ENCODE data around the gene ZNF417.

Gene ZNF417

DNA sequence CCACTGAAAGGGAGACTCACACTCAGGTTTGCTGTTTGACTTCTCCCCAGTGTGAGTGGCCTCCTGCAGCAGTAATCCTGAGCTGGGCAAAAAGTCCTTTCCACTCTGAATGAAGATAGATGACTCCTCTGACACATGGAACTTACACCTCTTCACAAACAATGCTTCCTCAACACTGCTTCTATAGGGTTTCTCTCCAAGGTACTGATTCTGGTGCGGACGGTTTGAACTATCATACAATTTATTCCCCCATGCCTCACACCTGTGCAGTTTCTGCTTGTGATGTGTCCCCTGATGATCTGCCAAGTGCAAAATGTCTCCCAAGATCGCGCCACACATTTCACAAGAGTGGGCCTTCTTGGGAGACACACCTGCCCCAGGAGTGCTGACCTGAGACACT, 11.2 kb upstream of the ZNF417 start:
- no peak overlapping the region for H2AFZ ChIP-seq (ENCODE audit: insufficient read depth, low read length, poor library complexity)
- peaks cover 29 to 61% of the 10 kb centered on the region in 2 experiments for H3K36me3 ChIP-seq (ENCODE audit: control insufficient read depth in 1 of 2, insufficient read depth in 2 of 2, low read length in 2 of 2)
- no peak overlapping the region for H4K12ac ChIP-seq (ENCODE audit: low read depth, low read length)
- H4K8ac ChIP-seq (ENCODE audit: low read depth, low read length) = no peak overlapping the region
- no peak overlapping the region for H2BK120ac ChIP-seq (ENCODE audit: insufficient read depth, low read length, poor library complexity)
- no peak overlapping the region for H2BK12ac ChIP-seq (ENCODE audit: low read length)
- peaks cover 11% of the 10 kb centered on the region for H3K9me3 ChIP-seq (ENCODE audit: insufficient read depth, low read depth, low read length)
- no peak overlapping the region for H3K27ac ChIP-seq (ENCODE audit: low read depth, low read length)
- no peak overlapping the region for H3K18ac ChIP-seq (ENCODE audit: low read length)
- H3K79me2 ChIP-seq (ENCODE audit: control insufficient read depth, insufficient read depth, low read length, poor library complexity) = no peaks in the 10 kb centered on the region
- no peaks in the 10 kb centered on the region for H3K27me3 ChIP-seq (ENCODE audit: insufficient read depth, low read length)
- no peak overlapping the region for H2AK5ac ChIP-seq (ENCODE audit: low read length)
- no CpG with 5 or more reads among the region's 4 CpGs for WGBS (ENCODE audit: extremely low coverage, insufficient coverage, insufficient read length)
- H3K4me1 ChIP-seq (ENCODE audit: control insufficient read depth in 1 of 2, insufficient read depth in 2 of 2, low read length in 2 of 2) = no peaks in the 10 kb centered on the region
- no peak overlapping the region for H3K4me2 ChIP-seq (ENCODE audit: low read length)
- no peak for DNase-seq
- H3K4ac ChIP-seq (ENCODE audit: low read depth, low read length) = no peak overlapping the region
- H4K91ac ChIP-seq (ENCODE audit: low read depth, low read length) = no peak overlapping the region
- no peak overlapping the region for H3K23ac ChIP-seq (ENCODE audit: low read length)
- no peak overlapping the region for H3K14ac ChIP-seq (ENCODE audit: low read length)
- H3K4me3 ChIP-seq (ENCODE audit: low read depth, low read length) = no peak overlapping the region
- no peak overlapping the region for H3K9ac ChIP-seq (ENCODE audit: low read length)
- no peaks in the 10 kb centered on the region for H3K79me1 ChIP-seq (ENCODE audit: low read length)
- H2BK5ac ChIP-seq (ENCODE audit: low read depth, low read length, poor library complexity) = no peak overlapping the region

DNA sequence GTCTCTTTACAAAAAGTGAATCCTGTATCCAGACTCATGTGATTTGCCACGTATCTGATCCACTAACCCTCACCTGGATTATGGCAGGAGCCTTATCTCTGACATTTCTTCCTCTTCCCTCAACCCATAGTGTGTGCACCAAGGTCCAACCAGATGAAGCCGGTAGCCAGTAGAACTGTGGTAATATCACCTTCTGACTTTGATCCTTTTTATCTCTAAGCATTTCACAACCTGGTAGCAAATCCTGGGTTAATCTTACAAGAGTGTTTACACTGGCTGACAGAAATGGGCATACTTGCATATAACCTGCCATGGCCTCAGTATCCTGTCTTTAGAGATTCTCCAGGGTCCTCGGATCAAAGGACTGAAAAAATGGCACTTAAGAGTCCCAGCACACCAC, 1.9 kb downstream of the ZNF417 start:
- Histone ChIP-seq H2BK5ac (ENCODE audit: low read depth, low read length, poor library complexity) (no peak overlapping the region), H3K27ac (ENCODE audit: low read depth, low read length) (no peak overlapping the region), H2AK5ac (ENCODE audit: low read length) (no peak overlapping the region), H3K4me3 (ENCODE audit: low read depth, low read length) (no peak overlapping the region), H3K9me3 (ENCODE audit: insufficient read depth, low read depth, low read length) (no peaks in the 10 kb centered on the region), H3K79me2 (ENCODE audit: control insufficient read depth, insufficient read depth, low read length, poor library complexity) (peaks cover 7% of the 10 kb centered on the region), H3K23ac (ENCODE audit: low read length) (no peak overlapping the region), H4K12ac (ENCODE audit: low read depth, low read length) (no peak overlapping the region), H3K27me3 (ENCODE audit: insufficient read depth, low read length) (no peaks in the 10 kb centered on the region), H3K79me1 (ENCODE audit: low read length) (peaks cover 4% of the 10 kb centered on the region), H3K36me3 (ENCODE audit: control insufficient read depth in 1 of 2, insufficient read depth in 2 of 2, low read length in 2 of 2) (peaks cover 14 to 24% of the 10 kb centered on the region in 2 experiments), H3K4me2 (ENCODE audit: low read length) (no peak overlapping the region), H3K18ac (ENCODE audit: low read length) (no peak overlapping the region), H2AFZ (ENCODE audit: insufficient read depth, low read length, poor library complexity) (no peak overlapping the region), H2BK120ac (ENCODE audit: insufficient read depth, low read length, poor library complexity) (no peak overlapping the region), H3K4ac (ENCODE audit: low read depth, low read length) (peak overlapping the region; percentile 14), H3K9ac (ENCODE audit: low read length) (no peak overlapping the region), H4K8ac (ENCODE audit: low read depth, low read length) (no peak overlapping the region), H3K4me1 (ENCODE audit: control insufficient read depth in 1 of 2, insufficient read depth in 2 of 2, low read length in 2 of 2) (peaks cover 3 to 5% of the 10 kb centered on the region in 2 experiments), H4K91ac (ENCODE audit: low read depth, low read length) (no peak overlapping the region), H2BK12ac (ENCODE audit: low read length) (no peak overlapping the region), H3K14ac (ENCODE audit: low read length) (no peak overlapping the region)
- WGBS (ENCODE audit: extremely low coverage, insufficient coverage, insufficient read length) = no CpG with 5 or more reads among the region's 3 CpGs
- DNase-seq = no peak

DNA sequence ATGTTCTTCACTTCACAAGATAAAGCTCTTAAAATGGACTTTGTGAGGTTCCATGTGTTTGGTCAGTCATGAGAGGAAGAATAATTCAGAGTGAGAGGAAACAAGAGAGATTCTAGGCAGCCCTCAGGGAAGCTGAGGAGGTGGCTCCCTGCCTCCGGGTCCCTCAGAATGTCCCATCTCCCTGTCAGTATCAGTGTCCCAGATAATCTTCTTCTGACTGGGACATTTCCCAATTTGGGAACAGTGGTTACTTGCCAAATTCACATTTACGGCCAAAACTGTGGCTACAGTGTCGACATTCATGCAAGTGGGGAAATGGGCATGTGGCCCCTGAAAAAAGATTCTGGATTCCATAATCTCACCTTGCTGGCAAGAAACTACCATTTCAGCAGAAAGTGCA, 9.0 kb downstream of the ZNF417 start:
- H2BK120ac ChIP-seq (ENCODE audit: insufficient read depth, low read length, poor library complexity) = no peak overlapping the region
- peaks cover 20 to 39% of the 10 kb centered on the region in 2 experiments for H3K36me3 ChIP-seq (ENCODE audit: control insufficient read depth in 1 of 2, insufficient read depth in 2 of 2, low read length in 2 of 2)
- no peak overlapping the region for H2BK5ac ChIP-seq (ENCODE audit: low read depth, low read length, poor library complexity)
- H2BK12ac ChIP-seq (ENCODE audit: low read length) = no peak overlapping the region
- no peak overlapping the region for H4K8ac ChIP-seq (ENCODE audit: low read depth, low read length)
- H3K27me3 ChIP-seq (ENCODE audit: insufficient read depth, low read length) = no peaks in the 10 kb centered on the region
- no peak overlapping the region for H3K4ac ChIP-seq (ENCODE audit: low read depth, low read length)
- no peak overlapping the region for H3K18ac ChIP-seq (ENCODE audit: low read length)
- H3K4me1 ChIP-seq (ENCODE audit: control insufficient read depth in 1 of 2, insufficient read depth in 2 of 2, low read length in 2 of 2) = no peaks in the 10 kb centered on the region
- H3K14ac ChIP-seq (ENCODE audit: low read length) = no peak overlapping the region
- no peak overlapping the region for H3K9ac ChIP-seq (ENCODE audit: low read length)
- no peak overlapping the region for H2AFZ ChIP-seq (ENCODE audit: insufficient read depth, low read length, poor library complexity)
- no peak overlapping the region for H3K23ac ChIP-seq (ENCODE audit: low read length)
- no peaks in the 10 kb centered on the region for H3K79me1 ChIP-seq (ENCODE audit: low read length)
- no peak overlapping the region for H3K4me2 ChIP-seq (ENCODE audit: low read length)
- no peaks in the 10 kb centered on the region for H3K9me3 ChIP-seq (ENCODE audit: insufficient read depth, low read depth, low read length)
- no peak overlapping the region for H4K12ac ChIP-seq (ENCODE audit: low read depth, low read length)
- DNase-seq = no peak
- no peak overlapping the region for H4K91ac ChIP-seq (ENCODE audit: low read depth, low read length)
- no peak overlapping the region for H2AK5ac ChIP-seq (ENCODE audit: low read length)
- WGBS (ENCODE audit: extremely low coverage, insufficient coverage, insufficient read length) = no CpG with 5 or more reads among the region's 3 CpGs
- H3K27ac ChIP-seq (ENCODE audit: low read depth, low read length) = no peak overlapping the region
- no peak overlapping the region for H3K4me3 ChIP-seq (ENCODE audit: low read depth, low read length)
- no peaks in the 10 kb centered on the region for H3K79me2 ChIP-seq (ENCODE audit: control insufficient read depth, insufficient read depth, low read length, poor library complexity)

DNA sequence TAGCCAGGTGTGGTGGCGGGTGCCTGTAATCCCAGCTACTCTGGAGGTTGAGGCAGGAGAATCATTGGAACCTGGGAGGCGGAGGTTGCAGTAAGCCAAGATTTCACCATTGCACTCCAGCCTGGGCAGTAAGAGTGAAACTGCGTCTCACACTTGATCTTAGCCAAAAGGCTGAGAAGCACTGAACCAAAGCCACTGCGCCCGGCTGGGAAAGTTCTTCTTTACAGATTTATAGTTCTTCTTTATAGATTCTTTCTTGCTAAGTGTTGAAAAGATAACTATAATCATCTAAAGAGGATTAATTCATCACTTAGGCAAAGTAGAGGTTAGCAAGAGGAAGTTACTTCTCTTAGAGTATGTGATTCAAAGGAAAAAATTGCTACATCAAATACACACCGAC, 11.1 kb downstream of the ZNF417 start:
- DNase-seq = no peak
- no peak overlapping the region for H3K4ac ChIP-seq (ENCODE audit: low read depth, low read length)
- H3K4me3 ChIP-seq (ENCODE audit: low read depth, low read length) = no peak overlapping the region
- no peak overlapping the region for H2BK120ac ChIP-seq (ENCODE audit: insufficient read depth, low read length, poor library complexity)
- H2AFZ ChIP-seq (ENCODE audit: insufficient read depth, low read length, poor library complexity) = no peak overlapping the region
- H3K9me3 ChIP-seq (ENCODE audit: insufficient read depth, low read depth, low read length) = no peaks in the 10 kb centered on the region
- H4K91ac ChIP-seq (ENCODE audit: low read depth, low read length) = no peak overlapping the region
- H3K4me1 ChIP-seq (ENCODE audit: control insufficient read depth in 1 of 2, insufficient read depth in 2 of 2, low read length in 2 of 2) = no peaks in the 10 kb centered on the region
- H3K27ac ChIP-seq (ENCODE audit: low read depth, low read length) = no peak overlapping the region
- H3K27me3 ChIP-seq (ENCODE audit: insufficient read depth, low read length) = no peaks in the 10 kb centered on the region
- H3K23ac ChIP-seq (ENCODE audit: low read length) = no peak overlapping the region
- H2BK5ac ChIP-seq (ENCODE audit: low read depth, low read length, poor library complexity) = no peak overlapping the region
- no peaks in the 10 kb centered on the region for H3K79me2 ChIP-seq (ENCODE audit: control insufficient read depth, insufficient read depth, low read length, poor library complexity)
- H2BK12ac ChIP-seq (ENCODE audit: low read length) = no peak overlapping the region
- no peak overlapping the region for H3K18ac ChIP-seq (ENCODE audit: low read length)
- H3K4me2 ChIP-seq (ENCODE audit: low read length) = no peak overlapping the region
- no peak overlapping the region for H2AK5ac ChIP-seq (ENCODE audit: low read length)
- no peak overlapping the region for H4K8ac ChIP-seq (ENCODE audit: low read depth, low read length)
- H3K14ac ChIP-seq (ENCODE audit: low read length) = no peak overlapping the region
- no CpG with 5 or more reads among the region's 6 CpGs for WGBS (ENCODE audit: extremely low coverage, insufficient coverage, insufficient read length)
- no peak overlapping the region for H3K9ac ChIP-seq (ENCODE audit: low read length)
- peaks cover 10 to 22% of the 10 kb centered on the region in 2 experiments for H3K36me3 ChIP-seq (ENCODE audit: control insufficient read depth in 1 of 2, insufficient read depth in 2 of 2, low read length in 2 of 2)
- no peak overlapping the region for H4K12ac ChIP-seq (ENCODE audit: low read depth, low read length)
- no peaks in the 10 kb centered on the region for H3K79me1 ChIP-seq (ENCODE audit: low read length)
